OCI-LY7 (cell line): ENCODE results near the gene MTMR2. TPM values are rescaled to one million over a fixed set of nuclear protein-coding genes. Genes with fewer than 3 reads are reported as not detected.

Experiments
- BruUV-seq: library from RNA; stranded (reverse); fragments of 400-500 nt; replicated peaks from 2 replicates; lab custom pipeline; 2021; lab: Mats Ljungman, UMichigan
- CTCF ChIA-PET: fragments of 300-600 bp; sonication (Branson Sonifier 250); formaldehyde crosslinking; loops from one replicate; lab custom pipeline; 2022; ENCODE audit warnings: antibody characterized with exemption; ENCODE audit not compliant: unreplicated experiment; lab: Charles Lee
- POLR2A ChIA-PET: fragments of 300-600 bp; sonication (Branson Sonifier 250); formaldehyde crosslinking; loops from one replicate; lab custom pipeline; 2022; ENCODE audit warnings: antibody characterized with exemption; lab: Charles Lee
- DNase-seq: peaks from one replicate; pipeline ENCODE4 v3.0.0-alpha.2; 2015; ENCODE audit warnings: low spot score
- H2AFZ ChIP-seq: fragments of 200-600 bp; sonication (generic), shearing (Covaris generic); 2 replicates; pipeline ENCODE4 v1.6.1; 2014; ENCODE audit warnings: mild to moderate bottlenecking, antibody characterized with exemption, low read length, moderate library complexity
- H3K27ac ChIP-seq: fragments of 200-600 bp; sonication (generic); 2 replicates; pipeline ENCODE4 v1.5.1; 2014; ENCODE audit warnings: mixed run types, low read depth, mild to moderate bottlenecking, moderate library complexity, low read length, inconsistent platforms; ENCODE audit not compliant: poor library complexity, severe bottlenecking
- H3K36me3 ChIP-seq: fragments of 200-600 bp; sonication (generic); 2 replicates; pipeline ENCODE4 v1.6.1; 2014; ENCODE audit warnings: mild to moderate bottlenecking, antibody characterized with exemption, low read length, moderate library complexity, mixed read lengths; ENCODE audit not compliant: insufficient read depth
- H3K4me1 ChIP-seq: fragments of 200-600 bp; sonication (generic); 2 replicates; pipeline ENCODE4 v1.5.1; 2014; ENCODE audit warnings: mild to moderate bottlenecking, low read length; ENCODE audit not compliant: insufficient read depth, poor library complexity, severe bottlenecking
- H3K4me2 ChIP-seq: fragments of 200-600 bp; sonication (generic); 2 replicates; pipeline ENCODE4 v1.6.1; 2014; ENCODE audit warnings: mild to moderate bottlenecking, low read length
- H3K4me3 ChIP-seq: fragments of 200-600 bp; sonication (generic); 2 replicates; pipeline ENCODE4 v1.5.1; 2014; ENCODE audit warnings: mild to moderate bottlenecking, low read depth, low read length; ENCODE audit not compliant: poor library complexity, severe bottlenecking
- H3K79me2 ChIP-seq: fragments of 200-600 bp; sonication (generic); 2 replicates; pipeline ENCODE4 v1.6.1; 2016; ENCODE audit warnings: low read depth, mild to moderate bottlenecking, low read length, moderate library complexity, mixed read lengths; ENCODE audit not compliant: insufficient read depth
- H3K9me2 ChIP-seq: fragments of 200-600 bp; sonication (generic); 2 replicates; pipeline ENCODE4 v1.6.1; 2016; ENCODE audit warnings: mild to moderate bottlenecking, low read length, mixed read lengths; ENCODE audit not compliant: insufficient read depth
- H3K9me3 ChIP-seq: fragments of 200-600 bp; sonication (generic); 2 replicates; pipeline ENCODE4 v1.6.1; 2014; ENCODE audit warnings: mild to moderate bottlenecking, mixed run types, low read length, mixed read lengths
- H4K20me1 ChIP-seq: fragments of 200-600 bp; sonication (generic); 2 replicates; pipeline ENCODE4 v1.6.1; 2014; ENCODE audit warnings: mild to moderate bottlenecking, antibody characterized with exemption, low read length, moderate library complexity, mixed read lengths; ENCODE audit not compliant: insufficient read depth
- CTCF ChIP-seq: fragments of 200-600 bp; sonication (generic); conservative IDR thresholded peaks from 2 replicates; pipeline ENCODE4 v1.5.1; 2014; ENCODE audit warnings: mild to moderate bottlenecking, antibody characterized with exemption, low read length, moderate library complexity, mixed read lengths
- EZH2phosphoT487 ChIP-seq: fragments of 200-600 bp; sonication (generic); IDR thresholded peaks from 2 replicates; pipeline ENCODE4 v1.6.1; 2018; ENCODE audit warnings: low read depth, borderline replicate concordance, mild to moderate bottlenecking, mixed run types, antibody characterized with exemption, low read length, moderate library complexity, mixed read lengths
- intact Hi-C: fragments of 100-400 bp; cut with micrococcal nuclease; formaldehyde crosslinking; loops from one replicate; pipeline ENCODE4 v1.10.0; 2022; ENCODE audit not compliant: unreplicated experiment
- total RNA-seq, 2 experiments: library from RNA; depleted of rRNA in 1 of 2; stranded (reverse); fragments of >200 nt in 1 of 2; shearing (Covaris generic) in 1 of 2; gene quantifications; 2 replicates each; pipeline ENCODE4 v1.2.3, GENCODE V29; 2014 to 2022

Gene MTMR2
- total RNA-seq, 2 experiments from 2014 or later = 0.79 to 13.0 TPM

- Histone ChIP-seq H3K9me3 (no peaks in the 10 kb centered on the region), H3K4me1 (no peaks in the 10 kb centered on the region), H3K27ac (no peak overlapping the region), H3K9me2 (no peaks in the 10 kb centered on the region), H3K4me2 (no peak overlapping the region), H4K20me1 (no peaks in the 10 kb centered on the region), H3K79me2 (no peaks in the 10 kb centered on the region), H2AFZ (no peak overlapping the region), H3K36me3 (peaks cover 83% of the 10 kb centered on the region), H3K4me3 (no peak overlapping the region)
- no peak for DNase-seq
- ChIA-PET POLR2A (interaction anchor here (1.4 kb wide), 1 partner anchor 14 kb away, joined by 4 read pairs; no protein-coding TSS in a partner anchor), CTCF (no interaction called here)
- no TSS peak for BruUV-seq
- intact Hi-C loops = no loop called here
- no peak for TF ChIP-seq EZH2phosphoT487
- no peak for TF ChIP-seq CTCF
Observed at GRCh38 chr11:95833378-95833777, 90.5 kb downstream of the MTMR2 start.

- ChIA-PET POLR2A (interaction anchor here (0.6 to 1.4 kb wide), 3 partner anchors 11 to 14 kb away, joined by 4 to 5 read pairs (median 4); no protein-coding TSS in a partner anchor), CTCF (no interaction called here)
- BruUV-seq = no TSS peak
- Histone ChIP-seq H3K4me1 (no peaks in the 10 kb centered on the region), H3K9me2 (no peaks in the 10 kb centered on the region), H3K79me2 (no peaks in the 10 kb centered on the region), H3K27ac (no peak overlapping the region), H3K36me3 (peaks cover 85% of the 10 kb centered on the region), H3K9me3 (no peaks in the 10 kb centered on the region), H2AFZ (no peak overlapping the region), H3K4me2 (no peak overlapping the region), H3K4me3 (no peak overlapping the region), H4K20me1 (no peaks in the 10 kb centered on the region)
- DNase-seq = no peak
- intact Hi-C loops = no loop called here
- TF ChIP-seq CTCF (no peak), EZH2phosphoT487 (no peak)
Observed at GRCh38 chr11:95832763-95833162, 91.1 kb downstream of the MTMR2 start.

- H3K79me2 ChIP-seq = no peaks in the 10 kb centered on the region
- H3K9me3 ChIP-seq = no peaks in the 10 kb centered on the region
- DNase-seq = no peak
- no peaks in the 10 kb centered on the region for H4K20me1 ChIP-seq
- POLR2A ChIA-PET = interaction anchor here (0.5 kb wide), 1 partner anchor 104 kb away, joined by 3 read pairs; no protein-coding TSS in a partner anchor
- CTCF ChIA-PET = no interaction called here
- no peak overlapping the region for H2AFZ ChIP-seq
- no peak overlapping the region for H3K4me3 ChIP-seq
- peaks cover 90% of the 10 kb centered on the region for H3K36me3 ChIP-seq
- H3K4me1 ChIP-seq = no peaks in the 10 kb centered on the region
- TF ChIP-seq EZH2phosphoT487 (no peak), CTCF (no peak)
- no peak overlapping the region for H3K4me2 ChIP-seq
- H3K9me2 ChIP-seq = no peaks in the 10 kb centered on the region
- intact Hi-C loops = no loop called here
- H3K27ac ChIP-seq = no peak overlapping the region
- BruUV-seq = TSS peak; percentile 53
Observed at GRCh38 chr11:95831198-95831883, 92.6 kb downstream of the MTMR2 start.
